ENCODE results near the gene MYO3B.

DNA sequence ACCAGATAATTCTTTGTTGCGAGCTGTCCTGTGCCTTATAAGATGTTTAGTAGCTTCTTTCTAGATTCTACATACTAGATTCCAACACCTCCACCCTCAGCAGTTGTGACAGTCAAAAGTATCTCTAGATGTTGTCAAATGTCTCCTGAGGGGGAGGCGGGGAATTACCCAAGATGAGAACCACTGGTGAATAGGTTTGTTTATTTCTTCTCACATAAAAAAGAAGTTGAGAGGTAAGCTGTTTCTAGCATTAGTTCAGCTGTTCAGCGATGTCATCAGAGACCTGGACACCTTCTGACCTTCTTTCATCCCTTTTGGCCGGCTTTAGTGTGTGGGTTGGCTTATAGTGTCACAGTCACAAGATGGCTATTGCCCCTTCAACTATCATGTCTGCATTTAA, 299.7 kb downstream of the MYO3B start:
- TF ChIP-seq, protein P1, sequence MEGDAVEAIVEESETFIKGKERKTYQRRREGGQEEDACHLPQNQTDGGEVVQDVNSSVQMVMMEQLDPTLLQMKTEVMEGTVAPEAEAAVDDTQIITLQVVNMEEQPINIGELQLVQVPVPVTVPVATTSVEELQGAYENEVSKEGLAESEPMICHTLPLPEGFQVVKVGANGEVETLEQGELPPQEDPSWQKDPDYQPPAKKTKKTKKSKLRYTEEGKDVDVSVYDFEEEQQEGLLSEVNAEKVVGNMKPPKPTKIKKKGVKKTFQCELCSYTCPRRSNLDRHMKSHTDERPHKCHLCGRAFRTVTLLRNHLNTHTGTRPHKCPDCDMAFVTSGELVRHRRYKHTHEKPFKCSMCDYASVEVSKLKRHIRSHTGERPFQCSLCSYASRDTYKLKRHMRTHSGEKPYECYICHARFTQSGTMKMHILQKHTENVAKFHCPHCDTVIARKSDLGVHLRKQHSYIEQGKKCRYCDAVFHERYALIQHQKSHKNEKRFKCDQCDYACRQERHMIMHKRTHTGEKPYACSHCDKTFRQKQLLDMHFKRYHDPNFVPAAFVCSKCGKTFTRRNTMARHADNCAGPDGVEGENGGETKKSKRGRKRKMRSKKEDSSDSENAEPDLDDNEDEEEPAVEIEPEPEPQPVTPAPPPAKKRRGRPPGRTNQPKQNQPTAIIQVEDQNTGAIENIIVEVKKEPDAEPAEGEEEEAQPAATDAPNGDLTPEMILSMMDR (IDR thresholded peaks at IDR 0.05), result no peak
- TF ChIP-seq POLR2A (IDR thresholded peaks at IDR 0.05) (no peak), EP300 (IDR thresholded peaks at IDR 0.05) (no peak)
